Smooth muscle cell of the brain vasculature (primary cell): ENCODE results near the gene FANCE.
"Not testable (repeated sequence)": the region's sequence is repeated elsewhere in the genome, so short reads cannot be mapped to it uniquely, and the experiment has no call there.

Experiments used
- DNase-seq: peaks from one replicate; pipeline ENCODE4 v3.0.0-alpha.2; 2012; ENCODE audit warnings: low read depth, low spot score

FANCE gene

DNA sequence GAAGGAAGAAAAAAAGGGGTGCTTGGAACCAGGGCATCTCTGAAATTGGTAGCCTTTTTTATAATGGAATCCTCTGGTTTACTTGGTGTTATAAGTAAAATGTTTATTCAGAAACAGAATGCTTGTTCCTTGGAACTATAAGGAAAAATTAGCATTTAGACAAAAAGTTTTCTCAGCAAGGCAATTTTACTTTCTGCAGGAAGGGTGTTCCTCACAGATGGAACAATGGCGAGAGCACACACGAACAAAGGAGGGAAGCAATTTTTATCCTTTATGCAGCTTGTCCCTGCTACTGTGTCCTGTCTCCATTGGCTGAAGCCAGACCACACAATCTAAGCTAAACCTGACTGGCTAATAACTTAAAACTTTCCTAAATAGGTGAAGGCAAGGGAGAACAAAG lies 22.7 kb upstream of the FANCE start:
- DNase-seq: no peak

DNA sequence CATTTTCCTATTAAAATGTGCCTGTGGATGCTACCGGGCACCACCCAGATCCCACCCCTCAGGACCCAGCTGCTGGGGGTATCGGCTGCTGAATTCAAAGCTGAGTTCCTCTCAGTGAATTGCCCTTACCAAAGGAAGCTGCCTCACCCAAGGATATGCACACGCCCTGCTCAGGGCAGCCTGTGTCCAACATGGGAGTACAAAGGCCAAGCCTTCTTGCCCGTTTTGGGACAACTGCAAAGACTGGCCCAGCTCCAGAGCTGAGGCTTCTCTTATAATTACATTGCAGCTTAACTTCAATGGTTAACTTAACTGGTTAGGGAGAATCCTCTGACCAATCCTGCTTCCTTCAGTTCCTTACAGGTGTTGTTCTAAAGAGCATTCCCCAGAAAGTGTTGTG lies 19.8 kb upstream of the FANCE start:
- no peak for DNase-seq

DNA sequence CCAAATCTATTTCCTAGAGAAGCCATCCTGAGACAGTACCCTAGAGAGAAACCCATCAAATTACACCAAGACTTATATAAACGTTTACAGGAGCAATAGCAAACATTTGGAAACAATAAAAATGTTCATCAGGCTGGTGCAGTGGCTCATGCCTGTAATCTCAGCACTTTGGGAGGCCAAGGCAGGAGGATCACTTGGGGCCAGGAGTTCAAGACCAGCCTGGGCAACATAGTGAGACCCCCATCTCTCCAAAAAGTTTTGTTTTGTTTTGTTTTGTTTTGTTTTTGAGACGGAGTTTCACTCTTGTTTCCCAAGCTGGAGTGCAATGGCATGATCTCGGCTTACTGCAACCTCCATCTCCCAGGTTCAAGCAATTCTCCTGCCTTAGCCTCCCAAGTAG lies 19.4 kb upstream of the FANCE start:
- DNase-seq: not testable (repeated sequence)

GRCh38 chr6:35435074-35435837 lies 16.9 kb upstream of the FANCE start:
- no peak for DNase-seq

DNA sequence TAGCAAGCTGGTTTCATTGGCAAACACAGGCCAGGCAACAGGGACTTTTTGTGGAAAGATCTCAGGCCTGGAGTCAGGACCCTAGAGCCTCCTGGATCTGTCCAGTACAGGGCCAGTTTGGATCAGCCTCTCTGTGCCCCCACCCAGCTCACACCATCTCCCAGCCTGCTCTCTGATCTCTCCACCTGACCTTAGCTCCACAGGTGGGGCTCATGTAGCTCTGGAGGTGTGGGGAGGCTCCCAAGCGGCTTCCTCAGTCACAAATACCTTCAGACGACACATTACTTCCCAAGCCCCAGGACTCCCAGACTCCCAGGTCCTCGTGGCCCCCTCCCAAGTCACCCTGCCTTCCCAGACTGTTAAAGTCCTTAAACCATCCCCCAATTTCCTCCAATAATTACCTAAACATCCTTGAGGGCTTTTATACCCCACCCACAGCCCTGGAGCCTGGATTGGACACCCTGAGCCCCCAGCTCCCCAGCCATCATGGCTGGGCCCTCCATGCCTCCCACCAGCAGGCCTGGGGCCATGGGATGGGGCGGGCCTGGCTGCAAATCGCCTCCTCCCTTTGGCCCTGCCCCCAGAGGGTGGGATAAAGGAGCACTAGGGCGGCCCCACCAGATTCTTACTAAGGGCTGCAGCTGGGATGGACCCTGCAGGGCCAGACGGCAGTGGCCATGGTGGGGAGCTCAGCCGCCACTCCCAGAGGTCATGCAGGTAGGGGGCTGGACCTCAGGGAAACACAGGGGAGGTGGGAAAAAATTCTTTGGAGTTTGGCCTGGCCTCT lies 15.9 kb upstream of the FANCE start:
- DNase-seq: no peak

DNA sequence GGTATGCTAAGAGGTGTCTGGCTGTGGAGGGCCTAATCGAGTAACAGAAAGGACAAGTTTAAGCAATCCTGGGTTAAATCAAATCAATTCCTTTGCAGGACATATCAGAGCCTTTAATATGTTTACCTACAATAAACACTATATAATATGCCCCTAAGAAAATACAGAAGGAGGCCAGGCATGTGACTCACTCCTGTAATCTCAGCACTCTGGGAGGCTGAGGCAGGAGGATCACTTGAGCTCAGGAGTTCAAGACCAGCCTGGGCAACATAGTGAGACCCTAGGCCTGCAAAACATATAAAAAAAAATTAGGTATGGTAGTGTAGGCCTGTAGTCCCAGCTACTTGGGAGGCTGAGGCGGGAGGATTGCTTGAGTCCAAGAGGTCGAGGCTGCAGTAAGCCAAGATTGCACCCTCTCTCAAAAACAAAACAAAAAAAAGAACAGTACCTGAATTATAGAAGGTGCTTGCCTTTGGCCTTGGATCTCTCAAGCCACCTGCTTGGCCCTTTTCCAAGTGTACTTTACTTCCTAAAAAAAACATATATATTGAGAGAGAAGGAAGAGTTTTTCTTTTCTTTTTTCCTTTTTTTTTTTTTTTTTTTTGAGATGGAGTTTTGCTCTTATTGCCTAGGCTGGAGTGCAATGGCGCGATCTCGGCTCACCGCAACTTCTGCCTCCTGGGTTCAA lies 13.6 kb upstream of the FANCE start:
- DNase-seq: not testable (repeated sequence)

- no peak for DNase-seq
Observed at GRCh38 chr6:35439308-35439707, 12.8 kb upstream of the FANCE start.

DNA sequence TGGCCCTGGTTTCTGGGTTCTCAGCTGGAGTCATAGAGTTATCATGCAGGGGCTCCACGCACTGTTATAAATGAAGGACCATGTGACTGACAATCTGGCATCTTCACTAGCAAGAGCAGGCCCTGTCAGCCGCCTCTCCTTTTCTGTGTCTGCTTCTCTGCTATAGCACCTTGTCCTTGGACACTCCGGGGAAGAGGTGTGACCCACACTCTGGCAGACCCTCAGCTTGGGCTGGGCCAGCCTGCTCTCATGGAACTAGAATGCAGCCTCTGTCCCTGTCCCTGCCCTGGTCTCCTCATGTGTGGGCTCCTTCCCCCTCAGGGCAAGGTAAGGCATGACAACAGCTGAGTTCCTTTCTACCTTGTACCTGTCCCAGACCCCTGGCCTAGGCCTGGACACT lies 10.9 kb upstream of the FANCE start:
- no peak for DNase-seq

- no peak for DNase-seq
Observed at GRCh38 chr6:35441642-35442041, 10.5 kb upstream of the FANCE start.

GRCh38 chr6:35442693-35443092 lies 9.4 kb upstream of the FANCE start:
- DNase-seq: no peak

DNA sequence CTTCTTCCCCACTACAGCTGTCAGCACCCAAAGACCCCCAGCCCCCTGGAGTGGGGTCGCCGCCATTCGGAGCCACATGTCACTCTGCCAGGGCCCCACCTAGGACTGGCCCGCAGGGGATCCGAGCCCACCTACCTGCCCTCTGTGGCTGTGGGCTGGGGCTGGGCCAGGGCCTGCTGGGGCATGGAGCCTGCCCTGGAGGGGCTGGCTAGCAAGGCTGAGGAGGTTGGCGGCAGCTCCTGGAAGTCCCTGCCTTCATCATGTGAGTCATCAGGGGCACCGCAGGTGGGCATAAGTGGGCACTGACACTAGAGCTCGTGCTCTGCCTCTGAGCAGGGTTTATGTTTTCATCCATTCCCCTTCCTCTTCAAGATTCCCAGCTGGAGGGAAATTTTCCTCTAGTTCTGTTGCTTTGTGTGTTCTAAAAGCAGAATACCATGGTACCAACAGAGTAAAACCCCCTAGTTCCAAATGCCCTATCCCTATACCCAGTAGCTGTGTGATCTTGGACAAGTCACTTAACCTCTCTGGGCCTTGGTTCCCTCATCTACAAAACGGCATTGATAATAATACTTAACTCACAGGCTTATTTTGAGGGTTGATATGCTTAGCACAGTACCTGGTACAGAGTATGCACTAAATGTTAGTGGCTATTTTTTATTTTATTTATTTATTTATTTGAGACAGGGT lies 8.7 kb upstream of the FANCE start:
- no peak for DNase-seq

DNA sequence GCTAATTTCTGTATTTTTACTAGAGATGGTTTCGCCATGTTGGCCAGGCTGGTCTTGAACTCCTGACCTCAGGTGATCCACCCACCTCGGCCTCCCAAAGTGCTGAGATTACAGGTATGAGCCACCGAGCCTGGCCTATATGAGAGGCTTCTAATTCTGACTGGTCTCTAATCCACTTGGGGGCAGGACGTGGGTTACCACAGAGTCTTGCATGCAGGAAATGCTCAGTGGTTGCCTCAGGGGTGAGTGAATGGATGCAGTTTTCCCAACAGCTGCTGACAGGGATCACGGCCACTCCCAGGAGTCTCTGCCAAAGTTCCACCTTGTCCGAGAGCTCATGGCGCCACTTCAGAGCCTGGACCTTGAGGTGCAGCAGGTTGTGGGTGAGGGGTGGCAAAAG lies 6.4 kb upstream of the FANCE start:
- DNase-seq: no peak

DNA sequence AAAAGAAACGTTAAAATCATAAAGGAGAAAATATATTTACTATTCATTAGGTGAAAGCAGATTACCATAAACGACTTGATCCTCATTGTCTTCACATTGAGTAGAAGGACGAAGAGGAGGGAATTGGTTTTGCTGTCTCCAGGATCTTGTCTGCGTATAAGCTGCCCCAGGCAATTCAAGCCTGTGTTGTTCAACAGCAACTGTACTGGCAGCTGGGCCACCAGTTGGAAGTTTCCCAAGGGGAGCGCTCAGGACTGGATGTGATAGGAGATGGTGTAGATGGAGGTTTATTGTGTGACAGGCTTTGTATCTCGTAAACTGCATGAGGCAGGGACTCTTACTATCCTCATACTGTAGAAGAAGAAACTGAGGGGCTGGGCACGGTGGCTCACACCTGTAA lies 3.9 kb upstream of the FANCE start:
- no peak for DNase-seq

DNA sequence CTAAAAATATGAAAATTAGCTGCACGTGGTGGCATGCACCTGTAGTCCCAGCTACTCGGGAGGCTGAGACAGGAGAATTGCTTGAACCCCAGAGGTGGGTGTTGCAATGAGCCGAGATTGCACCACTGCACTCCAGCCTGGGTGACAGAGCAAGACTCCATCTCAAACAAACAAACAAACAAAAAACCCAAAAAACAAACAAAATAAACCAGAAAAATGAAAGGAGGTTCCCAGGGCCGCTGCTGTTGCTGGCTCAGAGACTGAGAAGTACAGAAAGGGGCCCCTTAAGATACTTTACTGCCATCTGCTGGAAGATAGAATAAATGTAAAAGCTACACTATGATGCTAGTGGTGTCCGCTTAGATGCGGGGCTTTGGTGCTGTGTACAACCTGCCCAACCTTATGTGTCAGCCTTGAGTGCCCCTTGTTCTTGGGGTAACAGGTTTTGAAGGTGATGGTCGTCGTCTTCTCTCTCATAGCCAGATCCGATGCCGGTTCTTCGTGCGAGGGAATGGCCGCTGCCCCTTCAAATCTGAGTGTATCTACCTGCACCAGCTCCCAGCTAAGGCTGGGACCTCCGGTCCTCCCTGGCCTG lies 2.8 kb upstream of the FANCE start:
- no peak for DNase-seq

GRCh38 chr6:35451354-35452182 lies 570 bp upstream of the FANCE start:
- DNase-seq: no peak

DNA sequence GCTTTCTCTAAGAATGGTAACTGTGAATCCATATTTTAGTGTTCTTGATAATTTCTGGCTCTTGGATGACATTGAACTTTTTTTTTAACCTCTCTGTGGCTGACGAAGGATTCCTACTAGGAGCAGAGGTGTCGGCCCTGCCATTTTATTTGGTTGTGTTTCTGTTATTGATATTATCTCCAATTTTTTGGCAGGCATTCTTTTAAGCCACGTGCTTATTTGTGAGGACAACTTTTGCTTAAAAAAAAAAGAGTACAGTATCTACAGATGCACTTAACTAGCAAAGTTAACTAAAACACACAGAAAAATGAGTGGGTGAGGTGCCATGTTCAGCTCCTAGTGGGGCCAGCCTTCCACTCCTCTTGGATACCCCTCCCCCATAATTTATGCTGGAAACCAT lies 1.1 kb downstream of the FANCE start:
- DNase-seq: no peak

DNA sequence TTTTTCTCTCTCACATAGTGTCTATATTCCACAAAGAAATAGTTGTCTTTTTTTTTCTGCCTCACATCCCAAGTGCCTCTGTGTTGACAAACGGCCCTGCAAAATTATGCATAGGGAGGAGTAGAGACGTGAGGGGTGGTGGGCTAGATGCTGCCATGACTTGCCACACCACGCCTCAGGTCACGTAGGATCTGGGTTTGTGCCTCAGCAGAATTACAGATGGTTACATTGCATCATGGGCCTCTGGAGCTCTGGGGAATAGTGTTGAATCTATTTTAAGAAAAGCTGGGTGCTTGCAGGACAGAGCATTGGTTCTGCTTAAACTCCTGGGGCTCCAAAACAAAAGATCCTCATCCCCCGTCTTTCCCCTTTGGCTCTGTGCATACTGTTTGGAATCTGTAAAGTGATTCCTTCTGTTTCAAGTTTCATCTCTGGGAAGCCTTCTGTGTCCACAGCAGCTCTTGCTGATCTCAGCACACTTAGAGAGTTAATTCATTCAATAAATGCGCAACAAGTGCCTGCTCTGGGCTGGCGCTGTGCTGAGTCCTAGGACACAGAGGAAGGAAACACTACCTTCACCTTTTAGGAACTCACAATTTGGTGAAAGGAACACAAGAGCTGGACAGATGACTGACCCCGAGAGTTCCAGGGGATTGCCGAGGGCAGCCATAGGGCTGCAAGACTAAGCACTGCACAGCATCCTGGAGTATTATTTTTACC lies 2.4 kb downstream of the FANCE start:
- no peak for DNase-seq

GRCh38 chr6:35457907-35458306 lies 5.8 kb downstream of the FANCE start:
- DNase-seq: no peak

DNA sequence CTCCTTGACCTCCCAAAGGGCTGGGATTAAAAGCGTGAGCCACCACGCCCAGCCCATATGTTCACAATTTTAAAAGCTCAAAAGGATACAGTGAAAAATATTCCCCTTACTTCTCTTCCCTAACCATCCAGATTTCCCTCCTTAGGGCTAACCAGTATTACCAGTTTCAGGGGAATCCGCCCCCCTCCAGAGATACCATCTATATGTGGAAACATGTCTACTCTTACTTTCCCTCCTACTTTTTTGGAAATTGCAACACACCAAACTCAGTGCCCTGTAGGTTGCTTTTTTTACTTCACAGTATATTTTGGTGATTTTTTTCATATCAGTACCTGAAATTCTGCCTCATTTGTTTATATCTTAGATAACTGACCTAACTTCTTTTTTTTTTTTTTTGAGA lies 9.1 kb downstream of the FANCE start:
- DNase-seq: no peak

GRCh38 chr6:35463292-35463691 lies 11.2 kb downstream of the FANCE start:
- DNase-seq: no peak
